Ishikawa (cell line): Measurements from ENCODE around the gene CELF2.

Source experiments
- CEBPB ChIP-seq: IDR thresholded peaks from 2 replicates; pipeline ENCODE4 v1.6.1; 2012
- CREB1 ChIP-seq: IDR thresholded peaks from 2 replicates; pipeline ENCODE4 v1.6.1; 2012; ENCODE audit warnings: low read depth
- EGR1 ChIP-seq: IDR thresholded peaks from 2 replicates; pipeline ENCODE4 v1.6.1; 2012
- EP300 ChIP-seq: IDR thresholded peaks from 2 replicates; pipeline ENCODE4 v1.6.1; 2012; ENCODE audit warnings: borderline replicate concordance
- FOXM1 ChIP-seq: IDR thresholded peaks from 2 replicates; pipeline ENCODE4 v1.6.1; 2012; ENCODE audit warnings: low read depth, borderline replicate concordance
- NFIC ChIP-seq: IDR thresholded peaks from 2 replicates; pipeline ENCODE4 v1.6.1; 2012
- RAD21 ChIP-seq: IDR thresholded peaks from 2 replicates; pipeline ENCODE4 v1.6.1; 2012; ENCODE audit warnings: low read depth
- TAF1 ChIP-seq: IDR thresholded peaks from 2 replicates; pipeline ENCODE4 v1.6.1; 2012; ENCODE audit warnings: low read depth, mild to moderate bottlenecking
- TCF12 ChIP-seq: IDR thresholded peaks from 2 replicates; pipeline ENCODE4 v1.6.1; 2012; ENCODE audit warnings: low read depth
- TEAD4 ChIP-seq: IDR thresholded peaks from 2 replicates; pipeline ENCODE4 v1.6.1; 2012
- YY1 ChIP-seq: IDR thresholded peaks from 2 replicates; pipeline ENCODE4 v1.6.1; 2012; ENCODE audit warnings: low read depth
- ZBTB7A ChIP-seq: IDR thresholded peaks from 2 replicates; pipeline ENCODE4 v1.6.1; 2012; ENCODE audit warnings: low read depth
- TF ChIP-seq, protein P1 (sequence below): IDR thresholded peaks from 2 replicates; pipeline ENCODE4 v1.6.1; 2012
- TF ChIP-seq, protein P2 (sequence below): IDR thresholded peaks from 2 replicates; pipeline ENCODE4 v1.6.1; 2012
- TF ChIP-seq, protein P3 (sequence below): IDR thresholded peaks from 2 replicates; pipeline ENCODE4 v1.6.1; 2012; ENCODE audit warnings: low read depth, mild to moderate bottlenecking

CELF2 gene

DNA sequence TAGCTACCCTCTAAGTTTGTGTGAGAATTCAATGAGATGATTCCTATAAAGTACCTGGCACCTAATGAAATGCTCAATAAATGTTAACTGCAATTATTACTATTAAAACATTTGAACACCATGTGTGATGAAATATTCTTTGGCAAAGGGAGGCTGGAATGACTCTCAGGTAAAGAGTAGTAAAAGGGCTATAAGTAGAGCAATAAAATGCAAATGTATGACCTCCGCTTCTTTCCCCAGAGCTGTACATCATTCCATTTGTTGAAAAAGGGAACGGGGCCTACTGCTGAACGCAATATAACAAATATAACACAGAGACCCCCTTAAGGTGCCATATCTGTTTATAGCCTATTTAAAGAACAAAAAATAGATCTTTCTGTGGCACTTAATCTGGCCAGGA is 27.8 kb downstream of the CELF2 start:
- TF ChIP-seq, protein P1, sequence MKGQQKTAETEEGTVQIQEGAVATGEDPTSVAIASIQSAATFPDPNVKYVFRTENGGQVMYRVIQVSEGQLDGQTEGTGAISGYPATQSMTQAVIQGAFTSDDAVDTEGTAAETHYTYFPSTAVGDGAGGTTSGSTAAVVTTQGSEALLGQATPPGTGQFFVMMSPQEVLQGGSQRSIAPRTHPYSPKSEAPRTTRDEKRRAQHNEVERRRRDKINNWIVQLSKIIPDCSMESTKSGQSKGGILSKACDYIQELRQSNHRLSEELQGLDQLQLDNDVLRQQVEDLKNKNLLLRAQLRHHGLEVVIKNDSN = no peak
- TF ChIP-seq FOXM1 (no peak), TAF1 (no peak), CREB1 (no peak), CEBPB (no peak), NFIC (no peak), YY1 (no peak), EGR1 (no peak), EP300 (no peak), ZBTB7A (no peak), TCF12 (no peak), RAD21 (no peak), TEAD4 (no peak)
- TF ChIP-seq, protein P2, sequence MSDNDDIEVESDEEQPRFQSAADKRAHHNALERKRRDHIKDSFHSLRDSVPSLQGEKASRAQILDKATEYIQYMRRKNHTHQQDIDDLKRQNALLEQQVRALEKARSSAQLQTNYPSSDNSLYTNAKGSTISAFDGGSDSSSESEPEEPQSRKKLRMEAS = no peak
- TF ChIP-seq, protein P3, sequence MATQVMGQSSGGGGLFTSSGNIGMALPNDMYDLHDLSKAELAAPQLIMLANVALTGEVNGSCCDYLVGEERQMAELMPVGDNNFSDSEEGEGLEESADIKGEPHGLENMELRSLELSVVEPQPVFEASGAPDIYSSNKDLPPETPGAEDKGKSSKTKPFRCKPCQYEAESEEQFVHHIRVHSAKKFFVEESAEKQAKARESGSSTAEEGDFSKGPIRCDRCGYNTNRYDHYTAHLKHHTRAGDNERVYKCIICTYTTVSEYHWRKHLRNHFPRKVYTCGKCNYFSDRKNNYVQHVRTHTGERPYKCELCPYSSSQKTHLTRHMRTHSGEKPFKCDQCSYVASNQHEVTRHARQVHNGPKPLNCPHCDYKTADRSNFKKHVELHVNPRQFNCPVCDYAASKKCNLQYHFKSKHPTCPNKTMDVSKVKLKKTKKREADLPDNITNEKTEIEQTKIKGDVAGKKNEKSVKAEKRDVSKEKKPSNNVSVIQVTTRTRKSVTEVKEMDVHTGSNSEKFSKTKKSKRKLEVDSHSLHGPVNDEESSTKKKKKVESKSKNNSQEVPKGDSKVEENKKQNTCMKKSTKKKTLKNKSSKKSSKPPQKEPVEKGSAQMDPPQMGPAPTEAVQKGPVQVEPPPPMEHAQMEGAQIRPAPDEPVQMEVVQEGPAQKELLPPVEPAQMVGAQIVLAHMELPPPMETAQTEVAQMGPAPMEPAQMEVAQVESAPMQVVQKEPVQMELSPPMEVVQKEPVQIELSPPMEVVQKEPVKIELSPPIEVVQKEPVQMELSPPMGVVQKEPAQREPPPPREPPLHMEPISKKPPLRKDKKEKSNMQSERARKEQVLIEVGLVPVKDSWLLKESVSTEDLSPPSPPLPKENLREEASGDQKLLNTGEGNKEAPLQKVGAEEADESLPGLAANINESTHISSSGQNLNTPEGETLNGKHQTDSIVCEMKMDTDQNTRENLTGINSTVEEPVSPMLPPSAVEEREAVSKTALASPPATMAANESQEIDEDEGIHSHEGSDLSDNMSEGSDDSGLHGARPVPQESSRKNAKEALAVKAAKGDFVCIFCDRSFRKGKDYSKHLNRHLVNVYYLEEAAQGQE = no peak

DNA sequence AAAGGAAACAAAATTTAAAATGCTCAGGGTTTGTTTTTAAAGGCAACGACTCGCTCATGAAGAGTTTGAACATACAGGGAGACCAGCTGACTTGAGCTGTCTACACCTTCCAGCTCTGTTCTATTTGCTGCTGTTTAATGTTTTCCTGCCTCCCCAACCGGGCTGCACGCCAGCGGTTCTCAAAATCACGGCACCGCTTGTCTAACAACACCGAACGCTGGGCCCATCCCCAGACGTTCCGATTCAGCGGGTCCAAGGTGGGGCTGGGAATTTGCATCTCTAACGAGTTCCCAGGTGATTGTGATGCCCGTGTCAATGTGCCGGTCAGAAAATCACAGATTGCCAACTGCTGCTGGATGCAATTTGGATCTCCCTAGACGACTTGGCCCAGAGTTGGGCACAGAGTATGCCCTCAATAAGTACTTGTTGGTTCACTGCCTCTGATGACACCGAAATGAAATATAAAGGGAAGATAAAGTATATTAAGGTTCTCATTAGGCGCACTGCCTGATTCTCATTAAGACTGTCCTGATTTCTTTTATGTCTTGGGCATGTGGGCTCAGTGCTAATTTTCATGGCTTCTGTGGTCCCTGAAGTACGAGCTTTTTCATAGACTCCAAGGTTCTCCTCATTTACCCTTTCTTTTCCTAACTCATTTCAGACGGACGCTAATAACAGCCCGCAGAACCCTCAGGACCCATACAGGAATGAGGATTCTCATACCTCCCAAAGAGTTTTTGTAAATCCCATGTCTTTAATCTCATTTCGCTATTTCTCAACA is 28.5 kb downstream of the CELF2 start:
- TF ChIP-seq ZBTB7A (no peak), RAD21 (no peak), CREB1 (no peak), YY1 (no peak), TEAD4 (no peak), CEBPB (no peak), FOXM1 (no peak), TCF12 (no peak), EGR1 (no peak), NFIC (no peak)
- TF ChIP-seq, protein P2 = no peak
- TF ChIP-seq, protein P1 = no peak

DNA sequence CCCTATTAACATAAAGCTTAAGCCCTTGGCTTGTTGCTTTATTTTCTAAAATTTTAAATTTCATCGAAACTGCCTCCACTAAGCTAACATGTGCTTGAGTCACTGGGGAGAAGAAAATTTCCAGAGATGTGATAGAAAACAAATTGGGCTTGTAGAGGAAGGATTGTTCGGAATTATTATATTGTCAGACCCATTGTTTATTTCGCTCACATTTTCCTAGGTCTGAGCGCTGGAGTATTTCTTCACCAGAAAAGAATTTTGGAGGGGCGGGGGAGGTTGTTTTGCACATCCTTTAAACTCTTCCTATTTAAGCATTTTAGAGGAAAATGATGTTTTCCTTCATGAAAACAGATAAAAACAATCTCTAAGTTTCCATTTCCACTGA is 29.1 kb downstream of the CELF2 start:
- TF ChIP-seq EGR1 (no peak), TEAD4 (no peak), EP300 (no peak), TAF1 (no peak), ZBTB7A (no peak), CEBPB (no peak), FOXM1 (no peak), NFIC (no peak), TCF12 (no peak), CREB1 (no peak), YY1 (no peak), RAD21 (no peak)
- TF ChIP-seq, protein P1 = no peak
- TF ChIP-seq, protein P3 = no peak
- TF ChIP-seq, protein P2 = no peak

DNA sequence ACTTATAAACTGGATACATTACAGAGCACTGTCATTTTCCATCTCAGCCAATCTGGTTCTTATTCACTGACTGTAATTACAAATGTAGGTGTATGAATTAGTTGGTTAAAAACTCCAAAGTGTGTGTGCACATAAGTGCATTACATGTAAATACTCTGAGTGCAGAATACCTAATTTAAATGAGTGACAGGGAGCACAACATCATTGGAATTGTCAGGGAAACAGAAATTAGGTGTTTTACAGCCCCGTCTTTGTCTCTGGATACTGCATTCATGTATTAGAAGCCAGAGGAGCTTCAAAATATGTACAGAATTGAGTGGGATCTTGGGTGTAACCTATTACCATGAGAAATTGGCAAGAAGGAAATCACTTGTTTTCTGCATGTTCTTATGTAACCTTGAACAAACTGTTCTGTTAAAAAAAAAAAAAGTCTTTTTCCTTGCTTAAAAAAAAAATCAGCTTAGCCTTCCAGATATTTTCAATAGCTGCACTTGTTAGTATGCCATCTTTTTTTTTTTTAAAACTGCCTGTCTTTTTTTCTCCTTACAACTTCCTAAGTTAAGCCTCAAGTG is 31.1 kb downstream of the CELF2 start:
- TF ChIP-seq, protein P1 = no peak
- TF ChIP-seq NFIC (no peak), ZBTB7A (no peak), EGR1 (no peak), YY1 (no peak)
- TF ChIP-seq, protein P2 = no peak
